Hepatocyte (in vitro differentiated cells): Measurements from ENCODE around the gene ARHGAP6.

ENCODE experiments used
- CTCF ChIP-seq: fragments of 200-600 bp; sonication (generic); IDR thresholded peaks from 2 replicates; pipeline ENCODE4 v1.5.1; 2016; ENCODE audit warnings: antibody characterized with exemption, mild to moderate bottlenecking; ENCODE audit not compliant: poor library complexity
- EZH2 ChIP-seq: fragments of 200-600 bp; sonication (generic); IDR thresholded peaks from 2 replicates; pipeline ENCODE4 v1.6.1; 2016; ENCODE audit warnings: antibody characterized with exemption, mild to moderate bottlenecking, borderline replicate concordance
- EZH2phosphoT487 ChIP-seq: fragments of 200-600 bp; sonication (generic); IDR thresholded peaks from one replicate; pipeline ENCODE4 v1.6.1; 2018; ENCODE audit warnings: antibody characterized with exemption, mild to moderate bottlenecking, low read depth, moderate library complexity; ENCODE audit not compliant: unreplicated experiment, severe bottlenecking

GRCh38 chrX:11143931-11144678, 521.6 kb downstream of the ARHGAP6 start:
- peak; percentile 60 for TF ChIP-seq CTCF
- no peak for TF ChIP-seq EZH2
- no peak for TF ChIP-seq EZH2phosphoT487
